Muscle layer of colon (tissue), 2 donors: ENCODE measurements around the gene LAMB1.
"Not testable (repeated sequence)": the region's sequence is repeated elsewhere in the genome, so short reads cannot be mapped to it uniquely, and the experiment has no call there.

Source experiments
- H3K27ac ChIP-seq: one replicate; pipeline ENCODE4 v1.7.0; 2013; ENCODE audit warnings: low read depth, mild to moderate bottlenecking, low read length, moderate library complexity
- H3K27me3 ChIP-seq, 2 donors: one replicate each; pipeline ENCODE4 v1.7.0; 2013; ENCODE audit warnings: low read length in 2 of 2, mild to moderate bottlenecking in 2 of 2; ENCODE audit not compliant: insufficient read depth in 2 of 2, control insufficient read depth in 1 of 2
- H3K36me3 ChIP-seq: one replicate; pipeline ENCODE4 v1.7.0; 2013; ENCODE audit warnings: mild to moderate bottlenecking, low read length; ENCODE audit not compliant: insufficient read depth
- H3K4me1 ChIP-seq: one replicate; pipeline ENCODE4 v1.7.0; 2013; ENCODE audit warnings: mild to moderate bottlenecking, low read length; ENCODE audit not compliant: insufficient read depth
- H3K4me3 ChIP-seq, 2 donors: one replicate each; pipeline ENCODE4 v1.7.0; 2013; ENCODE audit warnings: low read length in 2 of 2, low read depth in 1 of 2, mild to moderate bottlenecking in 1 of 2, moderate library complexity in 1 of 2
- H3K9ac ChIP-seq: one replicate; pipeline ENCODE4 v1.7.0; 2013; ENCODE audit warnings: low read length
- H3K9me3 ChIP-seq: one replicate; pipeline ENCODE4 v1.7.0; 2013; ENCODE audit warnings: mild to moderate bottlenecking, low read length
- donor health status: abdominal sarcoma.
- donor health status: Adenocarcinoma of cecum.

LAMB1 gene

DNA sequence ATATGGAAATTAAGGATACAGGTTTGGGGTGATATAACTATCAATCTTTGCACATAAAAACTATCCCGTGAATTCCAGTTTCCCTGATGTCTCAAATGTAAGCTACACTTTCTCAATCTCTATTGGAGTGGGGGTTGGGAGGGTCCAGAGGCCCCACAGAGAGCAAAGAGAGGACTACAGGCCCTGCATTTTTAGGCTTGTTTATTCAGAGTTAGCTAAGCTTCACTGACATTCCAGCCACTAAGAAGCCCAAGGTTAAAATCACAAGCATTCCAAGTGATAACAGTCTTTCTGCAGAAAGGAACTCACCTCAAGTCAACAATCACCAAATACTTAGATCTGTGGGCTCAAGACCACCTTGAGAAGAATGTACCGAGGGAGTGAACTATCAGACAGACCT lies 31.6 kb upstream of the LAMB1 start:
- H3K9me3 ChIP-seq = no peaks in the 10 kb centered on the region
- H3K27me3 ChIP-seq = no peaks in the 10 kb centered on the region

GRCh38 chr7:108033776-108034497 lies 31.0 kb upstream of the LAMB1 start:
- no peak overlapping the region for H3K4me3 ChIP-seq
- H3K27ac ChIP-seq = no peak overlapping the region
- no peaks in the 10 kb centered on the region for H3K4me1 ChIP-seq
- no peaks in the 10 kb centered on the region for H3K36me3 ChIP-seq
- H3K9me3 ChIP-seq = no peaks in the 10 kb centered on the region
- H3K9ac ChIP-seq = no peak overlapping the region
- H3K27me3 ChIP-seq = no peaks in the 10 kb centered on the region

More for the DNA sequence above, 31.6 kb upstream of the LAMB1 start:
- H3K4me1 ChIP-seq = no peaks in the 10 kb centered on the region
- no peak overlapping the region for H3K4me3 ChIP-seq
- no peak overlapping the region for H3K27ac ChIP-seq
- H3K36me3 ChIP-seq = no peaks in the 10 kb centered on the region
- H3K9ac ChIP-seq = no peak overlapping the region

DNA sequence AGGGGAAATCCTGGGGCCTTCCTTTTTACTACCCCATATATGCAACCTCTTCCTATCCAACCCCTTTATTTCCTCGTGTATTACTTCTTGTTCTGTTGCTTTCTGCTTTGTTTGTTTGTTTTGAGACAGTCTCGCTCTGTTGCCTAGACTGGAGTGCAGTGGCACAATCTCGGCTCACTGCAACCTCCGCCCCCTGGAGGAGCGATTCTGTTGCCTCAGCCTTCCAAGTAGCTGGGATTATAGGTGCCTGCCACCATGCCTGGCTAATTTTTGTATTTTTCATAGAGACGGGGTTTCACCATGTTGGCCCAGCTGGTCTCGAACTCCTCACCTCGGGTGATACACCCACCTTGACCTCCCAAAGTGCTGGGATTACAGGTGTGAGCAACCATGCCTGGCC lies 30.3 kb upstream of the LAMB1 start:
- H3K27ac ChIP-seq, H3K9ac ChIP-seq, H3K9me3 ChIP-seq, H3K4me1 ChIP-seq, H3K4me3 ChIP-seq, H3K27me3 ChIP-seq, H3K36me3 ChIP-seq: not testable (repeated sequence)

GRCh38 chr7:108030516-108030915 lies 27.6 kb upstream of the LAMB1 start:
- Histone ChIP-seq H3K9ac (no peak overlapping the region), H3K4me1 (peaks cover 8% of the 10 kb centered on the region), H3K4me3 (no peak overlapping the region), H3K27me3 (no peaks in the 10 kb centered on the region), H3K9me3 (no peaks in the 10 kb centered on the region), H3K27ac (no peak overlapping the region), H3K36me3 (no peaks in the 10 kb centered on the region)

- Histone ChIP-seq H3K9ac (no peak overlapping the region), H3K4me3 (no peak overlapping the region), H3K9me3 (no peaks in the 10 kb centered on the region), H3K36me3 (no peaks in the 10 kb centered on the region), H3K27me3 (no peaks in the 10 kb centered on the region), H3K4me1 (peaks cover 8% of the 10 kb centered on the region), H3K27ac (no peak overlapping the region)
Observed at GRCh38 chr7:108029034-108029433, 26.1 kb upstream of the LAMB1 start.

DNA sequence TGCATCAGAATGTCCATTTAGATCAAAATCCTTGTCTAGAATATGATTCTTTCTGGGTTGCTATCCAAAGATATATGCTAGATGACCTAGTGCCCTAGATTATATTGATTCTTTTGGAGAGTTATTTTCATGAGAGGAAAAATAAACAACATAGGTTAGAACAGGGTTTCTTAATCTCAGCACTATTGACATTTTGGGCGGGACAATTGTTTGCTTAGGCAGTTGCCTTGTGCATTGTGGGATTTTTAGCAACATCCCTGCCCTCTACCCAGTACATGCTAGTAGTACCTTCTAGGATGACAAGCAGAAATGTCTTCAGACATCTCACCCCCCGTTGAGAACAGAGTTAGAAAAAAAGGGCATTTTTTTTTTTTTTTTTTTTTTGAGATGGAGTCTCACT lies 25.1 kb upstream of the LAMB1 start:
- Histone ChIP-seq H3K9ac (no peak overlapping the region), H3K9me3 (no peaks in the 10 kb centered on the region), H3K36me3 (no peaks in the 10 kb centered on the region), H3K4me3 (no peak overlapping the region), H3K4me1 (peaks cover 8% of the 10 kb centered on the region), H3K27me3 (no peaks in the 10 kb centered on the region), H3K27ac (no peak overlapping the region)

- H3K4me3 ChIP-seq = no peak overlapping the region
- H3K27ac ChIP-seq = no peak overlapping the region
- no peaks in the 10 kb centered on the region for H3K36me3 ChIP-seq
- no peaks in the 10 kb centered on the region for H3K9me3 ChIP-seq
- H3K9ac ChIP-seq = no peak overlapping the region
- peaks cover 8% of the 10 kb centered on the region for H3K4me1 ChIP-seq
- H3K27me3 ChIP-seq = no peaks in the 10 kb centered on the region
Observed at GRCh38 chr7:108027239-108027638, 24.3 kb upstream of the LAMB1 start.

DNA sequence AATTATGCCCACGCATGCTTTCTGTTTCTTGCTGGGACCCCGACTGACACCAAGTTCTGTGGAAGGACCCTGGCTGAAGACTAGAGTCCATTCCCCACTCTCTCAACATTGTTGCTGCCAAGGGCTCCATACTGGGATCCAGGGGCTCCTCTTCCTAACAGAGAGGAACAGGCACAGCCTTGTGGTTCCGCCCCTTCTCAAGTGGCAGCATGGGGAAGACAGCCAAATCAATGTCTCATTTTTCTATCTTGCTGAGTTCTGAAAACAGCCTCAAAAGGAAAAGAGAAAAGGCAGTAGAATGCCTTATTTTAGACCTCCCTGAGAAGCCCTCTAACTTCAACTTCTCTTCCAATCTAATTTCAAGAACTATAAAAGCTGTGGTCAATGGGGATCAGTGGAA lies 23.7 kb upstream of the LAMB1 start:
- no peaks in the 10 kb centered on the region for H3K9me3 ChIP-seq
- H3K9ac ChIP-seq = no peak overlapping the region
- no peaks in the 10 kb centered on the region for H3K36me3 ChIP-seq
- no peak overlapping the region for H3K27ac ChIP-seq
- no peak overlapping the region for H3K4me3 ChIP-seq
- H3K4me1 ChIP-seq = peaks cover 8% of the 10 kb centered on the region
- no peaks in the 10 kb centered on the region for H3K27me3 ChIP-seq

- no peak overlapping the region for H3K27ac ChIP-seq
- no peaks in the 10 kb centered on the region for H3K9me3 ChIP-seq
- no peaks in the 10 kb centered on the region for H3K27me3 ChIP-seq
- H3K4me3 ChIP-seq = no peak overlapping the region
- H3K9ac ChIP-seq = no peak overlapping the region
- H3K36me3 ChIP-seq = no peaks in the 10 kb centered on the region
- peaks cover 8% of the 10 kb centered on the region for H3K4me1 ChIP-seq
Observed at GRCh38 chr7:108026116-108026515, 23.2 kb upstream of the LAMB1 start.

- Histone ChIP-seq H3K27ac (no peak overlapping the region), H3K9me3 (no peaks in the 10 kb centered on the region), H3K36me3 (no peaks in the 10 kb centered on the region), H3K4me1 (peaks cover 8% of the 10 kb centered on the region), H3K4me3 (no peak overlapping the region), H3K27me3 (no peaks in the 10 kb centered on the region), H3K9ac (no peak overlapping the region)
Observed at GRCh38 chr7:108024538-108024937, 21.6 kb upstream of the LAMB1 start.

- Histone ChIP-seq H3K36me3 (no peaks in the 10 kb centered on the region), H3K4me3 (no peak overlapping the region), H3K27me3 (no peaks in the 10 kb centered on the region), H3K27ac (no peak overlapping the region), H3K4me1 (peaks cover 21% of the 10 kb centered on the region), H3K9me3 (no peaks in the 10 kb centered on the region), H3K9ac (no peak overlapping the region)
Observed at GRCh38 chr7:108020585-108020984, 17.6 kb upstream of the LAMB1 start.

- no peak overlapping the region for H3K9ac ChIP-seq
- H3K36me3 ChIP-seq = no peaks in the 10 kb centered on the region
- no peaks in the 10 kb centered on the region for H3K27me3 ChIP-seq
- peaks cover 37% of the 10 kb centered on the region for H3K4me1 ChIP-seq
- no peak overlapping the region for H3K4me3 ChIP-seq
- H3K9me3 ChIP-seq = no peaks in the 10 kb centered on the region
- H3K27ac ChIP-seq = no peak overlapping the region
Observed at GRCh38 chr7:108018668-108019067, 15.7 kb upstream of the LAMB1 start.
